IMR-90 (cell line): Measurements from ENCODE around the gene HNRNPC. TPM values are rescaled to one million over a fixed set of nuclear protein-coding genes. Genes with fewer than 3 reads are reported as not detected.

Experiments used
- ATAC-seq: fragments of 200-7000 bp; cut with Tn5 transposase; 2 replicates; pipeline ENCODE4 v1.9.1; 2020; ENCODE audit warnings: low read depth, mild to moderate bottlenecking, moderate library complexity
- BruUV-seq: library from RNA; stranded (reverse); fragments of 400-500 nt; replicated peaks from 2 replicates; lab custom pipeline; 2021; lab: Mats Ljungman, UMichigan
- CTCF ChIA-PET: fragments of 300-600 bp; formaldehyde crosslinking; extraction: SDS; loops from one replicate; lab custom pipeline; 2021; ENCODE audit warnings: antibody characterized with exemption; lab: Yijun Ruan, JAX
- POLR2A ChIA-PET: fragments of 300-600 bp; sonication (Branson Sonifier 250); formaldehyde crosslinking; loops from one replicate; lab custom pipeline; 2022; ENCODE audit warnings: antibody characterized with exemption; ENCODE audit not compliant: unreplicated experiment; lab: Charles Lee
- DNase-seq: peaks from one replicate; pipeline ENCODE4 v3.0.0; 2013
- H2AFZ ChIP-seq: replicated peaks from 2 replicates; pipeline ENCODE3; 2013; ENCODE audit warnings: low read length, mild to moderate bottlenecking; ENCODE audit not compliant: poor library complexity
- H2AK5ac ChIP-seq: 2 replicates; pipeline ENCODE4 v1.6.1; 2013; ENCODE audit warnings: low read depth, low read length, inconsistent platforms
- H2AK9ac ChIP-seq: replicated peaks from 2 replicates; pipeline ENCODE3; 2013; ENCODE audit warnings: mild to moderate bottlenecking, low read depth, low read length, moderate library complexity; ENCODE audit not compliant: poor library complexity
- H2BK120ac ChIP-seq: 2 replicates; pipeline ENCODE4 v1.6.1; 2013; ENCODE audit warnings: low read depth, low read length, inconsistent platforms
- H2BK15ac ChIP-seq: 3 replicates; pipeline ENCODE4 v1.6.1; 2013; ENCODE audit warnings: low read depth, low read length, inconsistent platforms
- H2BK20ac ChIP-seq: 2 replicates; pipeline ENCODE4 v1.6.1; 2013; ENCODE audit warnings: low read depth, mild to moderate bottlenecking, inconsistent platforms, low read length, moderate library complexity
- H2BK5ac ChIP-seq: 2 replicates; pipeline ENCODE4 v1.6.1; 2013; ENCODE audit warnings: mild to moderate bottlenecking, low read depth, low read length, inconsistent platforms; ENCODE audit not compliant: poor library complexity, severe bottlenecking
- H3K14ac ChIP-seq: replicated peaks from 2 replicates; pipeline ENCODE4 v1.6.1; 2013; ENCODE audit warnings: low read depth, low read length, inconsistent platforms
- H3K18ac ChIP-seq: 2 replicates; pipeline ENCODE4 v1.6.1; 2013; ENCODE audit warnings: low read depth, low read length, control low read depth
- H3K23ac ChIP-seq: 2 replicates; pipeline ENCODE4 v1.6.1; 2013; ENCODE audit warnings: low read depth, low read length, inconsistent platforms
- H3K27ac ChIP-seq: 2 replicates; pipeline ENCODE4 v1.5.1; 2013; ENCODE audit warnings: mild to moderate bottlenecking, control low read depth, low read length; ENCODE audit not compliant: insufficient read depth
- H3K27me3 ChIP-seq: 2 replicates; pipeline ENCODE4 v1.6.1; 2013; ENCODE audit warnings: low read length; ENCODE audit not compliant: control insufficient read depth, insufficient read depth
- H3K36me3 ChIP-seq: 2 replicates; pipeline ENCODE4 v1.6.1; 2013; ENCODE audit warnings: low read length, mixed read lengths; ENCODE audit not compliant: control insufficient read depth, insufficient read depth
- H3K4ac ChIP-seq: 2 replicates; pipeline ENCODE4 v1.6.1; 2013; ENCODE audit warnings: low read depth, low read length, inconsistent platforms
- H3K4me1 ChIP-seq: 2 replicates; pipeline ENCODE4 v1.6.1; 2013; ENCODE audit warnings: low read length, mixed read lengths; ENCODE audit not compliant: control insufficient read depth, insufficient read depth
- H3K4me2 ChIP-seq: 2 replicates; pipeline ENCODE4 v1.6.1; 2013; ENCODE audit warnings: low read depth, mild to moderate bottlenecking, control low read depth, low read length, moderate library complexity
- H3K4me3 ChIP-seq: 2 replicates; pipeline ENCODE4 v1.5.1; 2013; ENCODE audit warnings: low read depth, mild to moderate bottlenecking, control low read depth, low read length, moderate library complexity; ENCODE audit not compliant: insufficient read depth
- H3K56ac ChIP-seq: 2 replicates; pipeline ENCODE4 v1.6.1; 2013; ENCODE audit warnings: low read length, inconsistent platforms; ENCODE audit not compliant: insufficient read depth; ENCODE audit errors: extremely low read depth
- H3K79me1 ChIP-seq, 2 experiments: 2 replicates each; pipeline ENCODE4 v1.6.1; 2013; ENCODE audit warnings: low read length in 2 of 2, inconsistent platforms in 1 of 2, low read depth in 1 of 2
- H3K9ac ChIP-seq: 2 replicates; pipeline ENCODE4 v1.6.1; 2013; ENCODE audit warnings: low read depth, low read length, control low read depth
- H3K9me1 ChIP-seq: 2 replicates; pipeline ENCODE4 v1.6.1; 2013; ENCODE audit warnings: low read length, inconsistent platforms; ENCODE audit not compliant: insufficient read depth
- H3K9me3 ChIP-seq: 2 replicates; pipeline ENCODE4 v1.6.1; 2013; ENCODE audit warnings: low read length; ENCODE audit not compliant: control insufficient read depth, insufficient read depth
- H4K20me1 ChIP-seq: 2 replicates; pipeline ENCODE4 v1.6.1; 2013; ENCODE audit warnings: low read length, inconsistent platforms; ENCODE audit not compliant: insufficient read depth
- H4K5ac ChIP-seq: 2 replicates; pipeline ENCODE4 v1.6.1; 2013; ENCODE audit warnings: mild to moderate bottlenecking, low read depth, low read length, control low read depth
- H4K8ac ChIP-seq, 2 experiments: 2 replicates each; pipeline ENCODE4 v1.6.1; 2013; ENCODE audit warnings: low read depth in 2 of 2, low read length in 2 of 2, control low read depth in 1 of 2, inconsistent platforms in 1 of 2
- H4K91ac ChIP-seq: 2 replicates; pipeline ENCODE4 v1.6.1; 2013; ENCODE audit warnings: low read depth, low read length, inconsistent platforms; ENCODE audit not compliant: insufficient read depth
- BHLHE40 ChIP-seq: fragments of 150-350 bp; IDR thresholded peaks from 2 replicates; pipeline ENCODE4 v1.6.1; 2016; ENCODE audit warnings: mild to moderate bottlenecking, low read depth, low read length
- CEBPB ChIP-seq: IDR thresholded peaks from 2 replicates; pipeline ENCODE4 v1.6.1; 2012; ENCODE audit warnings: low read depth, low read length, improper control_type of control experiment
- CHD1 ChIP-seq: IDR thresholded peaks from 2 replicates; pipeline ENCODE4 v1.6.1; 2012; ENCODE audit warnings: low read depth, low read length, improper control_type of control experiment
- CTCF ChIP-seq: conservative IDR thresholded peaks from 2 replicates; pipeline ENCODE4 v1.5.1; 2012; ENCODE audit warnings: mild to moderate bottlenecking, low read depth, low read length, improper control_type of control experiment
- ELK1 ChIP-seq: fragments of 150-350 bp; IDR thresholded peaks from 2 replicates; pipeline ENCODE4 v1.6.1; 2016; ENCODE audit warnings: low read depth, mild to moderate bottlenecking, low read length, moderate library complexity, borderline replicate concordance
- FOS ChIP-seq: fragments of 150-350 bp; IDR thresholded peaks from 2 replicates; pipeline ENCODE4 v1.6.1; 2016; ENCODE audit warnings: low read depth, low read length
- MAFK ChIP-seq: IDR thresholded peaks from 2 replicates; pipeline ENCODE4 v1.6.1; 2012; ENCODE audit warnings: low read depth, low read length, improper control_type of control experiment
- MAZ ChIP-seq: IDR thresholded peaks from 2 replicates; pipeline ENCODE4 v1.6.1; 2012; ENCODE audit warnings: low read depth, mild to moderate bottlenecking, low read length, improper control_type of control experiment, moderate library complexity, borderline replicate concordance
- MXI1 ChIP-seq: IDR thresholded peaks from 2 replicates; pipeline ENCODE4 v1.6.1; 2012; ENCODE audit warnings: low read depth, mild to moderate bottlenecking, low read length, moderate library complexity, borderline replicate concordance
- NFE2L2 ChIP-seq: fragments of 150-350 bp; IDR thresholded peaks from 2 replicates; pipeline ENCODE4 v1.6.1; 2016; ENCODE audit warnings: low read depth, mild to moderate bottlenecking, low read length
- POLR2A ChIP-seq: IDR thresholded peaks from 2 replicates; pipeline ENCODE4 v1.6.1; 2012; ENCODE audit warnings: mild to moderate bottlenecking, low read depth, low read length
- RAD21 ChIP-seq: IDR thresholded peaks from 2 replicates; pipeline ENCODE4 v1.6.1; 2012; ENCODE audit warnings: low read length, improper control_type of control experiment
- RCOR1 ChIP-seq: IDR thresholded peaks from 2 replicates; pipeline ENCODE4 v1.6.1; 2012; ENCODE audit warnings: mild to moderate bottlenecking, low read length, improper control_type of control experiment; ENCODE audit not compliant: insufficient replicate concordance
- RFX5 ChIP-seq: IDR thresholded peaks from 2 replicates; pipeline ENCODE4 v1.8.0; 2012; ENCODE audit warnings: low read depth, mild to moderate bottlenecking, low read length, moderate library complexity
- SMC3 ChIP-seq: fragments of 150-350 bp; IDR thresholded peaks from 2 replicates; pipeline ENCODE4 v1.6.1; 2016; ENCODE audit warnings: low read depth, mild to moderate bottlenecking, antibody characterized with exemption, low read length, moderate library complexity
- USF2 ChIP-seq: fragments of 150-350 bp; IDR thresholded peaks from 2 replicates; pipeline ENCODE4 v1.6.1; 2017; ENCODE audit warnings: mild to moderate bottlenecking, antibody characterized with exemption, low read length, low read depth
- dilution Hi-C: fragments of 300-500 bp; cut with HindIII; formaldehyde crosslinking; loops from one replicate; pipeline ENCODE4 v1.14.3; 2018; ENCODE audit warnings: low sequenced_read_pairs; ENCODE audit not compliant: unreplicated experiment
- in situ Hi-C: fragments of 300-500 bp; cut with MboI; formaldehyde crosslinking; loops from 3 replicates; pipeline ENCODE4 v1.14.3; 2019; ENCODE audit warnings: low sequenced_read_pairs, inconsistent platforms, mixed read lengths
- intact Hi-C: fragments of 100-400 bp; cut with micrococcal nuclease; formaldehyde crosslinking; loops from 2 replicates; pipeline ENCODE4 v1.10.0; 2022
- polyA plus RNA-seq, 3 experiments: library from polyadenylated mRNA; depleted of rRNA; stranded (reverse); fragments of >200 nt; gene quantifications; 2 replicates each; pipeline ENCODE4 v1.2.3, GENCODE V29; 2012; ENCODE audit warnings: low replicate concordance in 1 of 3
- total RNA-seq: library from RNA; depleted of rRNA; stranded (reverse); fragments of >200 nt; gene quantifications from 2 replicates; pipeline ENCODE4 v1.2.3, GENCODE V29; 2012

The HNRNPC gene
- total and polyA plus RNA-seq, 2 of the 4 experiments (the other 2 are of a cell fraction), result 308 to 615 TPM

- Histone ChIP-seq H3K4me3 (no peak overlapping the region), H3K9me1 (no peaks in the 10 kb centered on the region), H4K8ac (no peak overlapping the region), H2BK5ac (no peak overlapping the region), H3K56ac (no peak overlapping the region), H2BK120ac (no peak overlapping the region), H2AFZ (no peak overlapping the region), H3K23ac (no peak overlapping the region), H3K4ac (no peak overlapping the region), H3K27ac (no peak overlapping the region), H3K14ac (no peak overlapping the region), H3K9me3 (no peaks in the 10 kb centered on the region), H2BK15ac (no peak overlapping the region), H3K36me3 (no peaks in the 10 kb centered on the region), H3K27me3 (peaks cover 32% of the 10 kb centered on the region), H4K91ac (no peak overlapping the region), H4K20me1 (no peaks in the 10 kb centered on the region), H2AK9ac (no peak overlapping the region), H2BK20ac (no peak overlapping the region), H3K4me1 (no peaks in the 10 kb centered on the region), H3K79me1 (no peaks in the 10 kb centered on the region), H3K18ac (no peak overlapping the region), H3K9ac (no peak overlapping the region), H2AK5ac (no peak overlapping the region), H4K5ac (no peak overlapping the region), H3K4me2 (no peak overlapping the region)
- ChIA-PET CTCF (no interaction called here), POLR2A (interaction anchor here (0.5 kb wide), 1 partner anchor 113 kb away, joined by 7 read pairs; no protein-coding TSS in a partner anchor)
- ATAC-seq (no peak), DNase-seq (no peak)
- BruUV-seq, result no TSS peak
- intact Hi-C loops (no loop called here), in situ Hi-C loops (no loop called here), dilution Hi-C loops (no loop called here)
- TF ChIP-seq POLR2A (no peak), USF2 (no peak), CHD1 (no peak), SMC3 (no peak), BHLHE40 (no peak), MAZ (no peak), ELK1 (no peak), CEBPB (no peak), CTCF (no peak), MAFK (no peak), RCOR1 (no peak), RFX5 (no peak), RAD21 (no peak), NFE2L2 (no peak), FOS (no peak), MXI1 (no peak)
These were observed 38.9 kb upstream of the HNRNPC start for GRCh38 chr14:21308132-21308478.
